ENCODE data around the gene SIVA1. TPM values are rescaled to one million over a fixed set of nuclear protein-coding genes. Genes with fewer than 3 reads are reported as not detected.

Gene SIVA1
- total and polyA plus RNA-seq, 9 of the 15 experiments (the other 6 are each of a cell fraction or from before 2014, with no cell fraction given): 4.2 to 186 (median 54.2) TPM

DNA sequence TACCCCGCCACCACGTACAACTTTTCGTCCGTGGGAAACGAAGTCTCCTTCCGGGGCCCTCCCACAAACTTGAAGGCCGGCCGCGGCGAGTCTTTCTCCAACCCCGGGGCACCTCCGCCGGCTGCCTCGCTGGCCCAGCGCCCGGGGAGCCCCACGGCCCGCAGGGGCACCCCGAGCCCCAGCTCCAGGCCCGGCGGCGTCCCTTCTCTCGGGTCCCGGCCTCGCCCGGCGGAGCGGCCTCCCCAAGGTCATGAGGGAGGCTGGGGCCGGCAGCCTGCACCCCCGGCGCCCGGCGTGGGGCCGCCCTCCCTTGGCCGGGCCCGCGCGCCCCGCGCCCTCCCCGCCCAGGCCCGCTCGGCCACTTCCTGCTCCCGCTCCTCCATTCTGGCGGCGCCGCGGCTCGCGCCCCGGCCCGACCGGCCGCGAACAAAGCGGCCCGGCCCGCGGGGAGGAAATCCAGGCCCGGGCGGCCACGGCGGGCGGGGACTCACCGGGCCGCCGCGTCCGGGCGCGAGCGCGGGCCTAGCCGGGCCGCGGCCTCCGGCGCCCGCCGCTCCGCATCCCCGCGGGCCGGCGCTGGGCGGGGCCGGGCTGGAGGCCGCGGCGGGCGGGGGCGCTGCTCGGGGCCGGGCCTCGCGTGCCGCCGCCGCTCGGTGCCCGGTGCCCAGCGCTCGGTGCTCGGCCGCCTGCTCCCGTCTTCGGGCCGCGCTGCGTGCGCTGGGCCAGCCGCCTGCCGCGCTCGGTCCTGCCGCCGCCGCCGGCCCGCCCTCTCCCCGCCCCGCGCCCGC, 42.2 kb downstream of the SIVA1 start, which contains the start of gene AKT1 (continued):
- TF ChIP-seq, protein P1, sequence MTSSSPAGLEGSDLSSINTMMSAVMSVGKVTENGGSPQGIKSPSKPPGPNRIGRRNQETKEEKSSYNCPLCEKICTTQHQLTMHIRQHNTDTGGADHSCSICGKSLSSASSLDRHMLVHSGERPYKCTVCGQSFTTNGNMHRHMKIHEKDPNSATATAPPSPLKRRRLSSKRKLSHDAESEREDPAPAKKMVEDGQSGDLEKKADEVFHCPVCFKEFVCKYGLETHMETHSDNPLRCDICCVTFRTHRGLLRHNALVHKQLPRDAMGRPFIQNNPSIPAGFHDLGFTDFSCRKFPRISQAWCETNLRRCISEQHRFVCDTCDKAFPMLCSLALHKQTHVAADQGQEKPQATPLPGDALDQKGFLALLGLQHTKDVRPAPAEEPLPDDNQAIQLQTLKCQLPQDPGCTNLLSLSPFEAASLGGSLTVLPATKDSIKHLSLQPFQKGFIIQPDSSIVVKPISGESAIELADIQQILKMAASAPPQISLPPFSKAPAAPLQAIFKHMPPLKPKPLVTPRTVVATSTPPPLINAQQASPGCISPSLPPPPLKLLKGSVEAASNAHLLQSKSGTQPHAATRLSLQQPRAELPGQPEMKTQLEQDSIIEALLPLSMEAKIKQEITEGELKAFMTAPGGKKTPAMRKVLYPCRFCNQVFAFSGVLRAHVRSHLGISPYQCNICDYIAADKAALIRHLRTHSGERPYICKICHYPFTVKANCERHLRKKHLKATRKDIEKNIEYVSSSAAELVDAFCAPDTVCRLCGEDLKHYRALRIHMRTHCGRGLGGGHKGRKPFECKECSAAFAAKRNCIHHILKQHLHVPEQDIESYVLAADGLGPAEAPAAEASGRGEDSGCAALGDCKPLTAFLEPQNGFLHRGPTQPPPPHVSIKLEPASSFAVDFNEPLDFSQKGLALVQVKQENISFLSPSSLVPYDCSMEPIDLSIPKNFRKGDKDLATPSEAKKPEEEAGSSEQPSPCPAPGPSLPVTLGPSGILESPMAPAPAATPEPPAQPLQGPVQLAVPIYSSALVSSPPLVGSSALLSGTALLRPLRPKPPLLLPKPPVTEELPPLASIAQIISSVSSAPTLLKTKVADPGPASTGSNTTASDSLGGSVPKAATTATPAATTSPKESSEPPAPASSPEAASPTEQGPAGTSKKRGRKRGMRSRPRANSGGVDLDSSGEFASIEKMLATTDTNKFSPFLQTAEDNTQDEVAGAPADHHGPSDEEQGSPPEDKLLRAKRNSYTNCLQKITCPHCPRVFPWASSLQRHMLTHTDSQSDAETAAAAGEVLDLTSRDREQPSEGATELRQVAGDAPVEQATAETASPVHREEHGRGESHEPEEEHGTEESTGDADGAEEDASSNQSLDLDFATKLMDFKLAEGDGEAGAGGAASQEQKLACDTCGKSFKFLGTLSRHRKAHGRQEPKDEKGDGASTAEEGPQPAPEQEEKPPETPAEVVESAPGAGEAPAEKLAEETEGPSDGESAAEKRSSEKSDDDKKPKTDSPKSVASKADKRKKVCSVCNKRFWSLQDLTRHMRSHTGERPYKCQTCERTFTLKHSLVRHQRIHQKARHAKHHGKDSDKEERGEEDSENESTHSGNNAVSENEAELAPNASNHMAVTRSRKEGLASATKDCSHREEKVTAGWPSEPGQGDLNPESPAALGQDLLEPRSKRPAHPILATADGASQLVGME (CRISPR knock-in tag; IDR thresholded peaks at IDR 0.05): no peak
- no peak for TF ChIP-seq FOXM1 (IDR thresholded peaks at IDR 0.05; ENCODE audit: low read depth)
- TF ChIP-seq FOXM1 (CRISPR knock-in tag; IDR thresholded peaks at IDR 0.05; ENCODE audit: low read depth): no peak
- TF ChIP-seq RAD21 (CRISPR knock-in tag; conservative IDR thresholded peaks at IDR 0.05 in 1 of 2, IDR thresholded peaks at IDR 0.05 in 1 of 2): no peak
- TF ChIP-seq NONO (IDR thresholded peaks at IDR 0.05; ENCODE audit: low read depth in 2 of 2, low read length in 1 of 2): peak in 1 of 2 experiments; percentile 23; a peak in 1 of 4 replicates
- TF ChIP-seq, protein P2, sequence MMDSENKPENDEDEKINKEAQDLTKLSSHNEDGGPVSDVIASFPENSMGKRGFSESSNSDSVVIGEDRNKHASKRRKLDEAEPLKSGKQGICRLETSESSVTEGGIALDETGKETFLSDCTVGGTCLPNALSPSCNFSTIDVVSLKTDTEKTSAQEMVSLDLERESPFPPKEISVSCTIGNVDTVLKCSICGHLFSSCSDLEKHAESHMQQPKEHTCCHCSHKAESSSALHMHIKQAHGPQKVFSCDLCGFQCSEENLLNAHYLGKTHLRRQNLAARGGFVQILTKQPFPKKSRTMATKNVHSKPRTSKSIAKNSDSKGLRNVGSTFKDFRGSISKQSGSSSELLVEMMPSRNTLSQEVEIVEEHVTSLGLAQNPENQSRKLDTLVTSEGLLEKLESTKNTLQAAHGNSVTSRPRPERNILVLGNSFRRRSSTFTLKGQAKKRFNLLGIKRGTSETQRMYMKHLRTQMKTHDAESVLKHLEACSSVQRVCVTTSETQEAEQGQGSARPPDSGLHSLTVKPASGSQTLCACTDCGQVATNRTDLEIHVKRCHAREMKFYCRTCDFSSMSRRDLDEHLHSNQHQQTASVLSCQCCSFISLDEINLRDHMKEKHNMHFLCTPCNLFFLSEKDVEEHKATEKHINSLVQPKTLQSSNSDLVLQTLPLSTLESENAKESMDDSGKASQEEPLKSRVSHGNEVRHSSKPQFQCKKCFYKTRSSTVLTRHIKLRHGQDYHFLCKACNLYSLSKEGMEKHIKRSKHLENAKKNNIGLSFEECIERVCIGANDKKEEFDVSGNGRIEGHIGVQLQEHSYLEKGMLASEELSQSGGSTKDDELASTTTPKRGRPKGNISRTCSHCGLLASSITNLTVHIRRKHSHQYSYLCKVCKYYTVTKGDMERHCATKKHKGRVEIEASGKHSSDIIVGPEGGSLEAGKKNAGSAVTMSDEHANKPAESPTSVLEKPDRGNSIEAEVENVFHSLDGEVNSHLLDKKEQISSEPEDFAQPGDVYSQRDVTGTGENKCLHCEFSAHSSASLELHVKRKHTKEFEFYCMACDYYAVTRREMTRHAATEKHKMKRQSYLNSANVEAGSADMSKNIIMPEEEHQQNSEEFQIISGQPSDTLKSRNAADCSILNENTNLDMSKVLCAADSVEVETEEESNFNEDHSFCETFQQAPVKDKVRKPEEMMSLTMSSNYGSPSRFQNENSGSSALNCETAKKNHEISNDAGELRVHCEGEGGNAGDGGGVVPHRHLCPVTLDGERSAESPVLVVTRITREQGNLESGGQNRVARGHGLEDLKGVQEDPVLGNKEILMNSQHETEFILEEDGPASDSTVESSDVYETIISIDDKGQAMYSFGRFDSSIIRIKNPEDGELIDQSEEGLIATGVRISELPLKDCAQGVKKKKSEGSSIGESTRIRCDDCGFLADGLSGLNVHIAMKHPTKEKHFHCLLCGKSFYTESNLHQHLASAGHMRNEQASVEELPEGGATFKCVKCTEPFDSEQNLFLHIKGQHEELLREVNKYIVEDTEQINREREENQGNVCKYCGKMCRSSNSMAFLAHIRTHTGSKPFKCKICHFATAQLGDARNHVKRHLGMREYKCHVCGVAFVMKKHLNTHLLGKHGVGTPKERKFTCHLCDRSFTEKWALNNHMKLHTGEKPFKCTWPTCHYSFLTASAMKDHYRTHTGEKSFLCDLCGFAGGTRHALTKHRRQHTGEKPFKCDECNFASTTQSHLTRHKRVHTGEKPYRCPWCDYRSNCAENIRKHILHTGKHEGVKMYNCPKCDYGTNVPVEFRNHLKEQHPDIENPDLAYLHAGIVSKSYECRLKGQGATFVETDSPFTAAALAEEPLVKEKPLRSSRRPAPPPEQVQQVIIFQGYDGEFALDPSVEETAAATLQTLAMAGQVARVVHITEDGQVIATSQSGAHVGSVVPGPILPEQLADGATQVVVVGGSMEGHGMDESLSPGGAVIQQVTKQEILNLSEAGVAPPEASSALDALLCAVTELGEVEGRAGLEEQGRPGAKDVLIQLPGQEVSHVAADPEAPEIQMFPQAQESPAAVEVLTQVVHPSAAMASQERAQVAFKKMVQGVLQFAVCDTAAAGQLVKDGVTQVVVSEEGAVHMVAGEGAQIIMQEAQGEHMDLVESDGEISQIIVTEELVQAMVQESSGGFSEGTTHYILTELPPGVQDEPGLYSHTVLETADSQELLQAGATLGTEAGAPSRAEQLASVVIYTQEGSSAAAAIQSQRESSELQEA (IDR thresholded peaks at IDR 0.05; ENCODE audit: low read depth): no peak
- TF ChIP-seq ELF1 (tag; IDR thresholded peaks at IDR 0.05): 0 out of 2 replicates have a peak, but pooled peaks have one; percentile 24
- TF ChIP-seq GATAD2B (IDR thresholded peaks at IDR 0.05; ENCODE audit: borderline replicate concordance): peak; percentile 62; the same call in 1 of the 2 replicates
- TF ChIP-seq RBBP5 (IDR thresholded peaks at IDR 0.05; ENCODE audit: borderline replicate concordance, insufficient read depth, low read length, poor library complexity, severe bottlenecking): peak; percentile 9
- TF ChIP-seq ZBTB8A (IDR thresholded peaks at IDR 0.05; ENCODE audit: partially characterized antibody): no peak

Data from K562 (cell line).